BE2C (cell line): Measurements from ENCODE around the gene UQCRQ.

Experiments used
- DNase-seq: peaks from one replicate; pipeline ENCODE4 v3.0.0-alpha.2; 2020
- H3K27me3 ChIP-seq: fragments of 250-450 bp; sonication (Bioruptor Pico); 2 replicates; pipeline ENCODE4 v1.5.1; 2020; ENCODE audit warnings: mild to moderate bottlenecking
- H3K36me3 ChIP-seq: fragments of 250-450 bp; sonication (Bioruptor Pico); 2 replicates; pipeline ENCODE4 v1.5.1; 2020; ENCODE audit warnings: mild to moderate bottlenecking
- H3K4me1 ChIP-seq: fragments of 250-450 bp; sonication (Bioruptor Pico); 2 replicates; pipeline ENCODE4 v1.5.1; 2020
- H3K4me3 ChIP-seq: 2 replicates; pipeline ENCODE4 v1.5.1; 2011; ENCODE audit warnings: low read depth, low read length
- H3K9me3 ChIP-seq: fragments of 250-450 bp; sonication (Bioruptor Pico); 2 replicates; pipeline ENCODE4 v1.5.1; 2020
- TF ChIP-seq, protein P1 (sequence below): IDR thresholded peaks from 2 replicates; pipeline ENCODE4 v1.5.1; 2012; ENCODE audit warnings: mild to moderate bottlenecking, low read depth, low read length

The UQCRQ gene

DNA sequence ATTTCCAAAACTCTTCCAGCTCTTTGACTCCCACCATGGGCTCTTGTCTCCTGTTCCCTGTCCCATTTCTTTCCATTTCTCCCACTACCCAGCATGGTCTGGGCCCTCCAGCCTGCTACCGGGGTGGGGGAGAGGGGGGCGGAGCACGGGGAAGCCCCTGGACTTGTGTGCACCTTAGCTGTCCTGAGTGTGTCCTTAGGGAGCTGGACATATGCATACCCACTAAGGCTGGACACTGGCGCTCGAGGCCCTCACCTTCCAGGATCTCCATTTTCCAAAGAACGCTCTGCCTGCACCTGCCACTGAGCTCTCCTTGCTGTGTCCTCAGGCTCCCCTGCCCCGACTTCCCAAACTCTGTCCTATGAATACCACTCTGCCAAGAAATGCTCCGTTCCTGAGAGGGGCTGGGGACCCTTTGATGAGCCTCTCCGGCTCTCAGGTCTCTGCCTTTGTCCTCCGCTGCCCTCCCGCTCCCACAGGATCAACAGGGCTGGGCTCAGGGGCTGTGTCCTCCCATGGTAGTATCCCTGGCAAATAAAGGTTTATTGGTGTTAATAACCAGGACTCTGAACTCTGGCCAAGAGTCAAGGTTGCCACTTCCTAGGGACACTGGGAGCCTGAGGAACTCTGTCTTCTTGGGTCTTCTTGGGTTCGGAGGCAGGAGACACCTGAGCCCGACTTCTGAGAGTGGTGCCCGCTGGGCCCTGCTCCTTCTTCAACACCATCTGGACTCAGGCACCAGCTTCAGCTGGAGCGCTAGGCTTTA is 35.2 kb upstream of the UQCRQ start:
- Histone ChIP-seq H3K36me3 (no peaks in the 10 kb centered on the region), H3K4me3 (no peak overlapping the region), H3K27me3 (no peaks in the 10 kb centered on the region), H3K9me3 (no peaks in the 10 kb centered on the region), H3K4me1 (no peaks in the 10 kb centered on the region)
- TF ChIP-seq, protein P1, sequence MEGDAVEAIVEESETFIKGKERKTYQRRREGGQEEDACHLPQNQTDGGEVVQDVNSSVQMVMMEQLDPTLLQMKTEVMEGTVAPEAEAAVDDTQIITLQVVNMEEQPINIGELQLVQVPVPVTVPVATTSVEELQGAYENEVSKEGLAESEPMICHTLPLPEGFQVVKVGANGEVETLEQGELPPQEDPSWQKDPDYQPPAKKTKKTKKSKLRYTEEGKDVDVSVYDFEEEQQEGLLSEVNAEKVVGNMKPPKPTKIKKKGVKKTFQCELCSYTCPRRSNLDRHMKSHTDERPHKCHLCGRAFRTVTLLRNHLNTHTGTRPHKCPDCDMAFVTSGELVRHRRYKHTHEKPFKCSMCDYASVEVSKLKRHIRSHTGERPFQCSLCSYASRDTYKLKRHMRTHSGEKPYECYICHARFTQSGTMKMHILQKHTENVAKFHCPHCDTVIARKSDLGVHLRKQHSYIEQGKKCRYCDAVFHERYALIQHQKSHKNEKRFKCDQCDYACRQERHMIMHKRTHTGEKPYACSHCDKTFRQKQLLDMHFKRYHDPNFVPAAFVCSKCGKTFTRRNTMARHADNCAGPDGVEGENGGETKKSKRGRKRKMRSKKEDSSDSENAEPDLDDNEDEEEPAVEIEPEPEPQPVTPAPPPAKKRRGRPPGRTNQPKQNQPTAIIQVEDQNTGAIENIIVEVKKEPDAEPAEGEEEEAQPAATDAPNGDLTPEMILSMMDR = no peak
- DNase-seq = no peak

DNA sequence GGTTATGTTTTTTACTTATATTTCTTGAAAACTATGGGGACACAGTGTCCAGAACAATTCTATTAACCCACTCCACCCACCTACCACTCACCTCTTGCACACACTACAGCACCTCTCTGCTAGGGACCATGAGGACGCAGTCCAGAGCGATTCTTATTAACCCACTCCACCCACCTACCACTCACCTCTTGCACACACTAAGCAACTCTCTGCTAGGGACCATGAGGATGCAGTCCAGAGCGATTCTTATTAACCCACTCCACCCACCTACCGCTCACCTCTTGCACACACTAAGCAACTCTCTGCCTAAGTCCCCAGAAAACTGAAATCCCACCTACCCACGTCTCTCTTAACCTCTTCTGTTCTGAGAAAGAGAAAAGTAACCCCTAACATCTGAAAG is 33.8 kb upstream of the UQCRQ start:
- Histone ChIP-seq H3K27me3 (no peaks in the 10 kb centered on the region), H3K4me3 (no peak overlapping the region), H3K36me3 (no peaks in the 10 kb centered on the region), H3K4me1 (no peaks in the 10 kb centered on the region), H3K9me3 (no peaks in the 10 kb centered on the region)
- TF ChIP-seq, protein P1 = no peak
- DNase-seq = no peak

DNA sequence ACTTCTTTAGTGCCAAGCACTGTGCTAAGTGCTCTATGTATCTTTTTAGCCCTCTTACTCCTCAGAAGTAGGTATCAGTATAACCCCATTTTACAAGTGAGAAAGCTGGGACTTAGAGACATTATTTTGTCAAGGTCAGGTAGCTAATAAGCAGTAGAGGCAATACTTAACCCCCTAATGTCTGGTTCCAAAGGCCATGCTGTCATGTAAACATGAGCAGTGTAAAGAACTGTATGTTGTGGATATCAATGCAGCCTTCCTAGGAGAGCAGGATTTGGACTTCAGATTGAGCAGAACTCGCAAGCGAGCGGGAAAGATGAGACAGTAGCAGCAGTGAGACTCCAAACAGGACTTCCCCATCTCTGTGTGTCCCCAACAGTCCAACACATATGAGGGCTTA is 32.4 kb upstream of the UQCRQ start:
- H3K36me3 ChIP-seq = no peaks in the 10 kb centered on the region
- no peak overlapping the region for H3K4me3 ChIP-seq
- no peaks in the 10 kb centered on the region for H3K4me1 ChIP-seq
- H3K27me3 ChIP-seq = no peaks in the 10 kb centered on the region
- TF ChIP-seq, protein P1 = no peak
- no peak for DNase-seq
- no peaks in the 10 kb centered on the region for H3K9me3 ChIP-seq

DNA sequence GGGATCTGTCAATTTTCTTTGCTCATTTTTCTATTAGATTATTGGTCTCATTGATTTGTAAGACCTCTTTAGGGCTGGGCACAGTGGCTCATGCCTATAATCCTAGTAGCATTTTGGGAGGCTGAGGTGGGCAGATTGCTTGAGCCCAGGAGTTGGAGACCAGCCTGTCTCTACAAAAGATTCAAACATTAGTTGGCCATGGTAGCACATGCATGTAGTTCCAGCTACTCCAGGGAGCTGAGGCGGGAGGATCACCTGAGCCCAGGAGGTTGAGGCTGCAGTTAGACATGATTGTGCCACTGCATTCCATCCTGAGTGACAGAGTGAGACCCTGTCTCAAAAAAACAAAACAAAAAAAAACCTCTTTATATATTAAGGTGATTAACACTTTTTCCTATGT is 29.6 kb upstream of the UQCRQ start:
- Histone ChIP-seq H3K4me1 (no peaks in the 10 kb centered on the region), H3K27me3 (no peaks in the 10 kb centered on the region), H3K4me3 (no peak overlapping the region), H3K9me3 (no peaks in the 10 kb centered on the region), H3K36me3 (no peaks in the 10 kb centered on the region)
- TF ChIP-seq, protein P1 = no peak
- no peak for DNase-seq

DNA sequence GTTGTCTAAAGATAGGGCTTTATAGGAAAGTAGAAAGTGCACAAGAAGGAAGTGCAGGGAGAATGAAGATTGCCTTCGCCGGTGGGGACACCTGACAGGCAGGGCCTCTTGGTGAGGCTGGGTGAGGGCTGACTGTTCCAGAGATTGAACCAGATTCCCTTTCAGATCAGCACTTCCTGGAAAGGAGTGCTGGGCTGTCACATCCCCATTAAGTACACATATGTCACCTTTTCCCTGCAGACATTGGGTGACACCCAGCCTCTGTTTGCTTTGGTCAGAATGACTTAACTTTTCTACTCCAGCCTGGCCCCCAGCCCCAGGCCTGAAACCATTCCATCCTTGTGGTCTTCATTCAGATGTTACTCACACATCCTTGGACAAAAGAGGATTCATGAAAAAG is 28.6 kb upstream of the UQCRQ start:
- TF ChIP-seq, protein P1 = no peak
- Histone ChIP-seq H3K27me3 (no peaks in the 10 kb centered on the region), H3K4me1 (no peaks in the 10 kb centered on the region), H3K9me3 (no peaks in the 10 kb centered on the region), H3K4me3 (no peak overlapping the region), H3K36me3 (no peaks in the 10 kb centered on the region)
- no peak for DNase-seq

DNA sequence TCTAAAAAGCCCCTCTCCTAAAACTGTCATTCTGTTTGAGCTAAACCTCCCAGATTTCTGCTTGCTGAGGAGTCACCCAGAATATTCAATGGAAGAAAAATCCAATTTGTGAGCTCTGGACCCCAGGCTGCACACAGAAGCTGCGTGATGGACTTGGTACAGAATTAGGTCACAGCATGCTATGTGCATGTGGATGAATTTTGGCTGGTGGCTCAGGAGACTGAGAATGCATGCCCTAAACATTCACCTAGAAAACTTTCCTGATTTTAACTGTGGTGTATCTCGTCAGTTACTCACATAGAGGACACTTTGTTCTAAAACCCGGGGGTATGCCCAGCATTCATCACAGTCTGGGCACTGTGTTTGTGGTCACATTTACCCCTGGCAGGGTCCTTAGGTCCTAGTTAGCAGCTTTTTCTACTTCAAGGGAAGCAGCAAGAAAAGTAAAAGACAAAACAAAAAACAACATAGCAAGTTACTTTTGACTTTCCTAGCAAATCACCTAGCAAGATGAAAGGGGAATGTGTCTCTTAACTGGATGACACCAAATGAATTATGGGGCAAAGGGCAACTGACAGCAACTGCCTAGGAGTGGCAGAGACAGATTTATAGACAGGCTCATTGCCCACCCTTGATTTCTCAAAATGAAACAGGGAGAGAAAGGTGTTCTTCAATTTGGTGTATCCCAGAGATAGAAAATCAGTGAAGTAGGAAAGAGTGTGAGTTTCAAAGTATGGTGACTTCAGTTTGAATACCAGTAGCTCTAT is 27.7 kb upstream of the UQCRQ start:
- TF ChIP-seq, protein P1 = no peak
- Histone ChIP-seq H3K36me3 (no peaks in the 10 kb centered on the region), H3K4me3 (no peak overlapping the region), H3K27me3 (no peaks in the 10 kb centered on the region), H3K4me1 (no peaks in the 10 kb centered on the region), H3K9me3 (no peaks in the 10 kb centered on the region)
- no peak for DNase-seq
